H1 (cell line): Measurements from ENCODE around the gene LEMD2. TPM values are rescaled to one million over a fixed set of nuclear protein-coding genes. Genes with fewer than 3 reads are reported as not detected.

Experiments
- CTCF ChIA-PET: fragments of 300-600 bp; sonication (Branson Sonifier 250); formaldehyde crosslinking; loops from one replicate; lab custom pipeline; 2021; ENCODE audit not compliant: partially characterized antibody; lab: Charles Lee
- POLR2A ChIA-PET: fragments of 300-600 bp; sonication (Branson Sonifier 250); formaldehyde crosslinking; loops from one replicate; lab custom pipeline; 2021; ENCODE audit warnings: inconsistent platforms; ENCODE audit not compliant: partially characterized antibody; lab: Charles Lee
- DNase-seq, 2 experiments: peaks; one replicate each; pipeline versions ENCODE4 v3.0.0 to v3.0.0-alpha.2; 2010 to 2022; ENCODE audit warnings: low spot score in 2 of 2, low read depth in 1 of 2, mixed read lengths in 1 of 2
- FAIRE-seq: peaks from 2 replicates; lab custom pipeline; 2011; peaks lifted over from hg19 to GRCh38; lab: Jason Lieb, UNC
- H2AFZ ChIP-seq: 2 replicates; pipeline ENCODE4 v1.8.1; 2012; ENCODE audit warnings: low read length, inconsistent platforms
- H2AK5ac ChIP-seq: 2 replicates; pipeline ENCODE4 v1.6.1; 2013; ENCODE audit warnings: low read depth, low read length
- H2BK120ac ChIP-seq: replicated peaks from 2 replicates; pipeline ENCODE3; 2013; ENCODE audit warnings: low read depth, low read length, inconsistent platforms
- H2BK12ac ChIP-seq: 2 replicates; pipeline ENCODE4 v1.6.1; 2013; ENCODE audit warnings: low read depth, low read length
- H2BK15ac ChIP-seq: 2 replicates; pipeline ENCODE4 v1.6.1; 2013; ENCODE audit warnings: low read length
- H2BK20ac ChIP-seq: 2 replicates; pipeline ENCODE4 v1.6.1; 2013; ENCODE audit warnings: low read length
- H2BK5ac ChIP-seq: 2 replicates; pipeline ENCODE4 v1.6.1; 2013; ENCODE audit warnings: low read depth, low read length
- H3K14ac ChIP-seq: 2 replicates; pipeline ENCODE4 v1.6.1; 2013; ENCODE audit warnings: inconsistent platforms; ENCODE audit not compliant: insufficient read length
- H3K18ac ChIP-seq: 2 replicates; pipeline ENCODE4 v1.6.1; 2013; ENCODE audit warnings: low read length; ENCODE audit errors: extremely low read depth
- H3K23ac ChIP-seq: 2 replicates; pipeline ENCODE4 v1.6.1; 2013; ENCODE audit warnings: inconsistent platforms; ENCODE audit not compliant: insufficient read length
- H3K23me2 ChIP-seq: 2 replicates; pipeline ENCODE4 v1.6.1; 2013; ENCODE audit warnings: low read depth, low read length
- H3K27ac ChIP-seq: 2 replicates; pipeline ENCODE4 v1.6.1; 2011; ENCODE audit warnings: low read depth, low read length, inconsistent platforms
- H3K27me3 ChIP-seq, 4 experiments: replicated peaks in 1 of 4; 1 replicate in 1 of 4; 2 replicates in 3 of 4; pipeline versions ENCODE4 v1.6.1 to v1.8.1; 2011 to 2013; ENCODE audit warnings: low read length in 3 of 4, mild to moderate bottlenecking in 3 of 4, inconsistent platforms in 2 of 4, mixed read lengths in 2 of 4, moderate library complexity in 1 of 4; ENCODE audit not compliant: control insufficient read depth in 3 of 4, insufficient read depth in 3 of 4; ENCODE audit errors: extremely low read depth in 1 of 4
- H3K36me3 ChIP-seq, 4 experiments: 2 replicates each; pipeline versions ENCODE4 v1.6.1 to v1.8.1; 2011 to 2013; ENCODE audit warnings: mild to moderate bottlenecking in 4 of 4, low read length in 3 of 4, moderate library complexity in 2 of 4, control low read depth in 1 of 4, inconsistent platforms in 1 of 4; ENCODE audit not compliant: insufficient read depth in 4 of 4, control insufficient read depth in 2 of 4
- H3K4ac ChIP-seq: replicated peaks from 2 replicates; pipeline ENCODE3; 2013; ENCODE audit warnings: low read length, low read depth, mixed read lengths, inconsistent platforms; ENCODE audit not compliant: insufficient read length
- H3K4me1 ChIP-seq, 4 experiments: replicated peaks in 1 of 4; 1 replicate in 1 of 4; 2 replicates in 3 of 4; pipeline versions ENCODE4 v1.6.1 to v1.8.1; 2011 to 2013; ENCODE audit warnings: low read length in 3 of 4, inconsistent platforms in 2 of 4, mixed read lengths in 1 of 4; ENCODE audit not compliant: insufficient read depth in 4 of 4, control insufficient read depth in 3 of 4
- H3K4me2 ChIP-seq, 2 experiments: 2 replicates each; pipeline versions ENCODE4 v1.6.1 to v1.8.1; 2011 to 2013; ENCODE audit warnings: low read depth in 2 of 2, low read length in 2 of 2, control low read depth in 1 of 2, inconsistent platforms in 1 of 2, mild to moderate bottlenecking in 1 of 2; ENCODE audit not compliant: insufficient read depth in 1 of 2
- H3K4me3 ChIP-seq, 4 experiments: fragments of 200-600, 300-600 bp in 1 of 4; sonication (generic), shearing (Covaris generic), sonication (Bioruptor Twin) in 1 of 4; 2 replicates each; pipeline versions ENCODE4 v1.5.1 to v1.8.1; 2011 to 2016; ENCODE audit warnings: low read length in 4 of 4, low read depth in 3 of 4, control low read depth in 2 of 4, inconsistent platforms in 2 of 4, mild to moderate bottlenecking in 2 of 4, mixed read lengths in 1 of 4, moderate library complexity in 1 of 4; ENCODE audit not compliant: insufficient read depth in 2 of 4; ENCODE audit errors: extremely low read depth in 1 of 4
- H3K56ac ChIP-seq: replicated peaks from 2 replicates; pipeline ENCODE3; 2013; ENCODE audit warnings: low read depth, mild to moderate bottlenecking, mixed read lengths, low read length, inconsistent platforms; ENCODE audit not compliant: insufficient read length
- H3K79me1 ChIP-seq: 2 replicates; pipeline ENCODE4 v1.6.1; 2013; ENCODE audit warnings: low read depth, low read length, control low read depth
- H3K79me2 ChIP-seq, 2 experiments: 2 replicates each; pipeline versions ENCODE4 v1.6.1 to v1.8.1; 2012 to 2013; ENCODE audit warnings: low read length in 2 of 2, mild to moderate bottlenecking in 2 of 2, inconsistent platforms in 1 of 2; ENCODE audit not compliant: insufficient read depth in 2 of 2, control insufficient read depth in 1 of 2
- H3K9ac ChIP-seq, 4 experiments: replicated peaks in 1 of 4; 1 replicate in 1 of 4; 2 replicates in 3 of 4; pipeline versions ENCODE4 v1.6.1 to v1.8.1; 2011 to 2013; ENCODE audit warnings: low read depth in 3 of 4, low read length in 3 of 4, control low read depth in 2 of 4, mild to moderate bottlenecking in 2 of 4, moderate library complexity in 2 of 4, inconsistent platforms in 1 of 4; ENCODE audit errors: extremely low read depth in 1 of 4
- H3K9me3 ChIP-seq, 2 experiments: 2 replicates each; pipeline versions ENCODE4 v1.6.1 to v1.8.1; 2012 to 2013; ENCODE audit warnings: mild to moderate bottlenecking in 2 of 2, moderate library complexity in 2 of 2, control low read depth in 1 of 2, inconsistent platforms in 1 of 2, low read depth in 1 of 2, low read length in 1 of 2, mixed read lengths in 1 of 2; ENCODE audit not compliant: insufficient read depth in 2 of 2
- H4K20me1 ChIP-seq, 2 experiments: replicated peaks in 1 of 2; 2 replicates each; pipeline versions ENCODE3 to v1.8.1; 2011 to 2013; ENCODE audit warnings: inconsistent platforms in 2 of 2, low read length in 2 of 2, mild to moderate bottlenecking in 1 of 2; ENCODE audit not compliant: insufficient read depth in 2 of 2, control insufficient read depth in 1 of 2
- H4K5ac ChIP-seq: 2 replicates; pipeline ENCODE4 v1.6.1; 2013; ENCODE audit warnings: low read length, low read depth, mixed read lengths, inconsistent platforms; ENCODE audit not compliant: insufficient read length
- H4K8ac ChIP-seq: 2 replicates; pipeline ENCODE4 v1.8.0; 2013; ENCODE audit warnings: mild to moderate bottlenecking, moderate library complexity, low read length, inconsistent platforms; ENCODE audit not compliant: insufficient read depth; ENCODE audit errors: extremely low read depth
- H4K91ac ChIP-seq: replicated peaks from 2 replicates; pipeline ENCODE3; 2013; ENCODE audit warnings: low read length, mixed read lengths, inconsistent platforms; ENCODE audit not compliant: insufficient read length
- BACH1 ChIP-seq: IDR thresholded peaks from 2 replicates; pipeline ENCODE4 v1.6.1; 2012; ENCODE audit warnings: low read length, improper control_type of control experiment
- CHD1 ChIP-seq: IDR thresholded peaks from 2 replicates; pipeline ENCODE4 v1.6.1; 2012; ENCODE audit warnings: low read depth, low read length, improper control_type of control experiment
- CHD2 ChIP-seq: IDR thresholded peaks from 2 replicates; pipeline ENCODE4 v1.6.1; 2012; ENCODE audit warnings: low read length, improper control_type of control experiment
- KDM4A ChIP-seq: IDR thresholded peaks from one replicate; pipeline ENCODE4 v1.7.1; 2012; ENCODE audit warnings: low read depth, mild to moderate bottlenecking, moderate library complexity, low read length, inconsistent platforms; ENCODE audit not compliant: severe bottlenecking
- RBBP5 ChIP-seq: IDR thresholded peaks from 2 replicates; pipeline ENCODE4 v1.7.1; 2012; ENCODE audit warnings: low read depth, mild to moderate bottlenecking, inconsistent platforms, low read length, moderate library complexity, borderline replicate concordance
- RFX5 ChIP-seq: IDR thresholded peaks from 2 replicates; pipeline ENCODE4 v1.6.1; 2011; ENCODE audit warnings: low read depth, low read length, improper control_type of control experiment, borderline replicate concordance
- RXRA ChIP-seq: IDR thresholded peaks from 2 replicates; pipeline ENCODE4 v1.6.1; 2011; ENCODE audit warnings: low read depth, mild to moderate bottlenecking, low read length, moderate library complexity; ENCODE audit not compliant: insufficient read depth
- SIRT6 ChIP-seq: IDR thresholded peaks from one replicate; pipeline ENCODE4 v1.7.1; 2012; ENCODE audit warnings: low read length, inconsistent platforms
- SP1 ChIP-seq: IDR thresholded peaks from 2 replicates; pipeline ENCODE4 v1.6.1; 2011; ENCODE audit warnings: low read depth, low read length
- SP4 ChIP-seq: IDR thresholded peaks from 2 replicates; pipeline ENCODE4 v1.6.1; 2012; ENCODE audit warnings: low read length, inconsistent platforms
- SUZ12 ChIP-seq: fragments of 200-600 bp; sonication (generic); IDR thresholded peaks from 2 replicates; pipeline ENCODE4 v1.6.1; 2012; ENCODE audit warnings: mild to moderate bottlenecking, inconsistent platforms, low read length, moderate library complexity, mixed read lengths
- TAF7 ChIP-seq: optimal IDR thresholded peaks from 2 replicates; pipeline ENCODE3; 2011; ENCODE audit warnings: low read depth, mild to moderate bottlenecking, inconsistent platforms, low read length, moderate library complexity, borderline replicate concordance
- YY1 ChIP-seq: IDR thresholded peaks from 2 replicates; pipeline ENCODE4 v1.6.1; 2011; ENCODE audit warnings: low read depth, mild to moderate bottlenecking, low read length
- WGBS, 2 experiments: shearing (Covaris generic) in 1 of 2; methylation state at CpG; one replicate each; pipeline versions ENCODE4 v1.1.6 to v1.1.7; 2013 to 2015; ENCODE audit warnings: low lambda C conversion rate in 2 of 2, mixed read lengths in 2 of 2, inconsistent platforms in 1 of 2, low coverage in 1 of 2, missing lambda C conversion rate in 1 of 2; ENCODE audit not compliant: insufficient replicate concordance in 2 of 2, insufficient coverage in 1 of 2, insufficient read length in 1 of 2; ENCODE audit errors: extremely low coverage in 1 of 2, missing lambda C conversion rate in 1 of 2; 5-methylcytosine and 5-hydroxymethylcytosine counted together
- polyA plus RNA-seq, 7 experiments: library from polyadenylated mRNA; depleted of rRNA in 3 of 7; stranded (reverse) in 5 of 7; unstranded in 2 of 7; fragments of >200 nt in 5 of 7; fragments of 200-250 nt in 2 of 7; gene quantifications; 1 replicate in 5 of 7; 2 replicates in 1 of 7; 4 replicates in 1 of 7; pipeline versions ENCODE4 v1.2.1 to v1.2.3, GENCODE V29; 2011 to 2013; ENCODE audit warnings: missing spikeins in 2 of 7, mixed read lengths in 2 of 7
- total RNA-seq: library from RNA; stranded (reverse); fragmentation: NEBNext Ultra II Directional; extraction: Animal tissue kit (Norgen Biotek cat#: 25700); gene quantifications from 2 replicates; pipeline ENCODE4 v1.2.1, GENCODE V29; 2021
- TF ChIP-seq, protein P1 (sequence below): IDR thresholded peaks from 2 replicates; pipeline ENCODE4 v1.6.1; 2011; ENCODE audit warnings: low read length, improper control_type of control experiment

Gene LEMD2
- total and polyA plus RNA-seq, 2 of the 8 experiments (the other 6 are each of a cell fraction or from before 2014, with no cell fraction given): 32.7 to 57.3 TPM

DNA sequence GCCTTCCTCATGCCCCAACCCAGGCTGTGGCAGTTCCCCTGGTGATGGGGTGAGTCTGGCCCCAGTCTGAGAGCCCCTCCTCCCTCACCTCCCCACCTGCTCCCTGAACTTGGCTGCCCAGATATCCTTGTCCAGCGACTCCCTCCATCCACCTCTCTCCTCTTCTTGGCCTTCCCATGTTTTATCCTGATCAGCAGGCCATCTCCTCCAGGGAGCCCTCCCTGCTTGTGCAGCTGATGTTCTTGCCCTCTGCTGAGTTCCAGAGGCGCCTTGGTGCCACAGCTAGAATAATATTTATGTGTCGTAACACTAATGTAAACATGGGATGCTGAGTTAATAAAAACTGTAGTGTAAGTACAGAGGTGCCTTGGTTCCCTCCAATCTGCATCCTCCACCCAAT lies 31.8 kb downstream of the LEMD2 start:
- CTCF ChIA-PET: interaction anchor here (0.8 to 12.1 kb wide), 7 partner anchors 9 to 360 kb away, joined by 3 to 171 read pairs (median 3); partner anchors contain the start of gene IP6K3
- Histone ChIP-seq H3K9me3 (no peaks in the 10 kb centered on the region), H3K4ac (no peak overlapping the region), H4K91ac (no peak overlapping the region), H3K27ac (no peak overlapping the region), H2BK5ac (no peak overlapping the region), H3K23me2 (no peaks in the 10 kb centered on the region), H2BK15ac (0 out of 2 replicates have a peak overlapping the region, but pooled peaks have one; percentile 75), H2BK12ac (no peak overlapping the region; the same call in 1 of the 2 replicates), H3K14ac (no peak overlapping the region), H3K36me3 (no peaks in the 10 kb centered on the region), H4K20me1 (no peaks in the 10 kb centered on the region), H4K5ac (no peak overlapping the region), H3K4me3 (no peak overlapping the region), H3K56ac (no peak overlapping the region), H2BK20ac (no peak overlapping the region), H2AK5ac (no peak overlapping the region), H3K9ac (no peak overlapping the region), H3K18ac (no peak overlapping the region), H2AFZ (no peak overlapping the region), H2BK120ac (no peak overlapping the region), H3K4me2 (no peak overlapping the region), H3K79me1 (no peaks in the 10 kb centered on the region), H4K8ac (no peak overlapping the region; the same call in none of the 2 replicates), H3K27me3 (no peaks in the 10 kb centered on the region), H3K23ac (no peak overlapping the region), H3K4me1 (peaks cover 0 to 8% (median 3%) of the 10 kb centered on the region in 4 experiments; a peak in 4 of 7 replicates), H3K79me2 (no peaks in the 10 kb centered on the region)
- WGBS, 2 experiments: 82% methylated on average over 3 of the region's 3 CpGs; no CpG with 5 or more reads in 1 of the 2 experiments
- POLR2A ChIA-PET: interaction anchor here (0.9 to 1.4 kb wide), 2 partner anchors 11 to 61 kb away, joined by 3 to 4 read pairs; partner anchors contain the start of gene IP6K3
- DNase-seq (no peak), FAIRE-seq (no peak)
- TF ChIP-seq TAF7: no peak
- no peak for TF ChIP-seq RXRA
- TF ChIP-seq SP1: no peak
- TF ChIP-seq, protein P1, sequence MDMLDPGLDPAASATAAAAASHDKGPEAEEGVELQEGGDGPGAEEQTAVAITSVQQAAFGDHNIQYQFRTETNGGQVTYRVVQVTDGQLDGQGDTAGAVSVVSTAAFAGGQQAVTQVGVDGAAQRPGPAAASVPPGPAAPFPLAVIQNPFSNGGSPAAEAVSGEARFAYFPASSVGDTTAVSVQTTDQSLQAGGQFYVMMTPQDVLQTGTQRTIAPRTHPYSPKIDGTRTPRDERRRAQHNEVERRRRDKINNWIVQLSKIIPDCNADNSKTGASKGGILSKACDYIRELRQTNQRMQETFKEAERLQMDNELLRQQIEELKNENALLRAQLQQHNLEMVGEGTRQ: no peak
- no peak for TF ChIP-seq SUZ12
- TF ChIP-seq CHD1: no peak
- TF ChIP-seq RFX5: no peak
- no peak for TF ChIP-seq SP4
- TF ChIP-seq BACH1: no peak
- TF ChIP-seq CHD2: no peak
- no peak for TF ChIP-seq YY1
- TF ChIP-seq KDM4A: no peak
- no peak for TF ChIP-seq RBBP5
- TF ChIP-seq SIRT6: no peak
